NCI-H748 (cell line): ENCODE results near the gene ADAMTS16.

Experiments
- DNase-seq: peaks from one replicate; lab custom pipeline; 2025; ENCODE audit not compliant: unreplicated experiment; lab: John Stamatoyannopoulos, UW

The ADAMTS16 gene

DNA sequence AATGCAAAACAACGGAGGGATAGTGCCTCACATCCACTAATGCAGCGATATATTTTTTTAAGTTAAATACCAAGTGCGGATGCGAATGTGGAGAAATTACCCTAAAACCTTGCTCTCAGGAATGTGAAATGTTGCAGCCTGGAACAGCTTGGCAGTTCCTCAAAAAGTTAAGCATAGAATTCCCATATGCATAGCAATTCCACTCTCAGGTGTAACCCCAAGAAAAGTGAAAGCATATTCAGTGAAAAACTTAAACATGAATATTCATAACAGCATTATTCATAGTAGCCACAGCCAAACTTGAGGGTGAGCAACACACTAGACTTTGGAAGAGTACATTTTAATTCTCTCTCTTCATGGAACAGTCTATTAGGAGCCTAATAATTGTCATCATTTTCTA is 199.1 kb downstream of the ADAMTS16 start:
- no peak for DNase-seq

- no peak for DNase-seq
Measured at GRCh38 chr5:5340206-5340729, 200.1 kb downstream of the ADAMTS16 start.

DNA sequence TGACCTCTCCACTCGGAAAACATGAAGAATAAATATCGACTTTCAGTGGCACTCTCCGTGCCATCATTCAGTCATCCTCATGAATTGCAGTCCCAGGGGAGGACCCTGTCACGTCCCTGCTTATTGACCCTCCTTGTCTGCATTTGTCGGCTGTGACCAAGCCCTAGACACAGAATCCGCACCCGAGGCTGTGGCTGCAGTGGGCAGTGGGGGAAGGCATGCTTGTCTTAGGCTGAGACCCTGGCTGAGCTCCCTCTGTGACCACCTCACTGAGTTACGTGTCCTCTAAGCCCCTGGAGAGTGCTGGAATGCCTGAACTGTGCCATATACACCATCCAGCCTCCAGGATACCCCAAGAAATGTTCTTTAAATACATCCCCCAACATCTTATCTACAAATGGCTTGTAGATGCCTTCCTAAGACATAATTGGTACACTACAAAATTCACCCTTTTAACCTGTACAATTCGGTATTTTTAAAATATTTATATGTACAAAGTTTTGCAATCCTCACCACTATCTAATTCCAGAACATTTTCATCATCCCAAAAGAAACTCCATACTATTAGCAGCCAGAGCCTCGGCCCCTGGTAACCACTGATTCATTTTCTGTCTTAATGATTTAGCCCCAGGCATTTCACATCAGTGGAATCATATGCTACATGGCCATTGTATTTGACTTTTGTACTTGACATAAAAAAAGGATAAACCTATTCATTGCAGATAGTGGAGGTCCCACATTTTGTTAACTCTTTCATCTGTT is 201.6 kb downstream of the ADAMTS16 start:
- DNase-seq, result no peak

DNA sequence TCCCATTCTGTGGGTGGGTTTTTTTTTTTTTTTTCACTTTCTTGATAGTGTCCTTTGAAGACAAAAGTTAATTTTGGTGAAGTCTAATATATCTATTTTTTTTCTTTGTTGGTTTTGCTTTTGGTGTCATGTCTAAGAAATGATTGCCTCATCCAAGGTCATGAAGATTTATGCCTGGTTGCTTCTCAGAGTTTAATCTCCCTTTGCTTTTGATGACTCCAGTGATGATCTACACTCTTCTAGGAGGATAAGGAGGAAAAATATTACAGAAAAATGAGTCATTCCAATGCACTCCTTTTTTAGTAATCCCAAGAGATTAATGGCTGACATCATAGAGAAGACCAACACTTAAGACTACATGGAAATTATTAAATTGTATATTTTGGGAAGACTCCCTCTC is 202.7 kb downstream of the ADAMTS16 start:
- DNase-seq, result no peak

- no peak for DNase-seq
Measured at GRCh38 chr5:5343568-5343967, 203.4 kb downstream of the ADAMTS16 start.

DNA sequence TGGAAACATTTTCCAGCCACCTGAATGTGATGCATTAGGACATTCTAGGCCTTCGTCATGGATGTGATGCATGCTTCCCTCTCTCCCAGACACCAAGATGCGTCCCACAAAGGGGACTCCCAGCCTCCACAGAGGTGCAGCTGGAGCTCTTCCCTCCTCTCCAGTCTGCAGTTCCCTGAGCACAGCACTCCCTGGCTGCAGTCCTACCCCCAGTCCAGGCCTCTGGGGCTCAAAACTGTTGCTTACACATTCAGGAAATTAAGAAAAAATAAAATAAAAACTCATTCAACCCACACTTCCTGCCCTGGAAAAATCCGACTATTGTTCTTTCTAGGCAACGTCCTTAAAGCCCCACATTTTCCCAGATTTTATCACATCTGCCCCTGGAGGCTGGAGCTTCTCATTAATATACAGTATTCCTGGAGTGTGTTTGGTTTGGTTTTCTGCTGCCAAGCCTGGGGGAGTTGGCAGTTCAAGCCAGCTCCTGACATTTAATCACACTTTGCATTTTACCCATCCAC is 204.0 kb downstream of the ADAMTS16 start:
- DNase-seq, result no peak

GRCh38 chr5:5344606-5345005 is 204.5 kb downstream of the ADAMTS16 start:
- DNase-seq, result no peak

DNA sequence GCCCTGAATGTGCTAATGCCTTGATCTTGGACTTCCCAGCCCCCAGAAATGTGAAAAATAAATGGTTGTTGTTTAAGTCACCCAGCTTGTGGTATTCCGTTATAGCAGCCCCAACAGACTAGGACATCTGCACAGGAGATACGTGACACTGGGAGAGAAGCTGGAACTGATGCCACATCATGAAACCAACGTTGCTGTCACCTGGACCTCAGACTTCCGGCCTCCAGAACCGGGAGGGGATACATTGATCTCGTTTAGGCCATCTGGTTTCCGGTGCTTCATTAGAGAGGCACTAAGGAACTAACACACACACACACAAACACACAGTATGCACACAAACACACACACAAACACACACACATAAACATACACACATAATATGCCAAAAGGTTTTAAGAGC is 207.3 kb downstream of the ADAMTS16 start:
- DNase-seq, result no peak

DNA sequence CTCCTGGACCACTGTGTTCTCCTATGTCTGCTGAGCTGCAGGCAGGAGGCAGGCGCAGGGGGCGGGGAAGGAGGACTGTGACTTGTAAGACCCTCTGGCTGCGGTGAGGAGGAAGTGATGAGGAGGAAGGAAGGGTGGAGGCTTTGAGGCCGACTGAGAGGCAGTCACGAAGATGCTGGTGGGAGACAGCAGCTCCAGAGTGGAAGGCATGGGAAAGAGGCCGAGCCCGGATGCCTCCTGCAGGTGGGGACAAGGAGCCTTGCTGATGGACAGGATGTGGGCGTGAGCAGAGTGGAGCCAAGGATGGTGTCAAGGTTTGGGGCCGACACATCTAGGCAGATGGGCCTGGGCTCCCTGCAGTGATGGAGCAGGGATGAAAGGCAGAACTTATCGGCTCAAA is 208.0 kb downstream of the ADAMTS16 start:
- peak; percentile 82 for DNase-seq

DNA sequence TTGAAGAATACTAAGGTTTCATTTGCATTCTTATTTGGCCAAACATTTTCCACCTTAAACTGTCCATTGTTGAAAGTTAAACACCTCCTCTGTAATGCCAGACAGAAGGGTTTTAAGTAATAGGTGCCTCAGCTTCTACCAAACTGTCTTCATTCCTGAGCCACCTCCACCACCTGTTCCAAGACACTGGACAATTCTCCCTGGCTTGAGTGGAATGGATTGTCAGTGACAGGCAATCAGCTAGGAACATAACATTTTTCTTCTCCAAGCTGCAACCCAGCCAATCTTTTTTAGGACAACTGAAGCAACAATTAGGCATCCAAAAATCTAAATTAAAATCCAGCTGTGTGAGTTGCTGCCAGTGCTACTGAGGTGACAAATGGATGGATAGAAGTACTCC is 208.4 kb downstream of the ADAMTS16 start:
- DNase-seq, result no peak

DNA sequence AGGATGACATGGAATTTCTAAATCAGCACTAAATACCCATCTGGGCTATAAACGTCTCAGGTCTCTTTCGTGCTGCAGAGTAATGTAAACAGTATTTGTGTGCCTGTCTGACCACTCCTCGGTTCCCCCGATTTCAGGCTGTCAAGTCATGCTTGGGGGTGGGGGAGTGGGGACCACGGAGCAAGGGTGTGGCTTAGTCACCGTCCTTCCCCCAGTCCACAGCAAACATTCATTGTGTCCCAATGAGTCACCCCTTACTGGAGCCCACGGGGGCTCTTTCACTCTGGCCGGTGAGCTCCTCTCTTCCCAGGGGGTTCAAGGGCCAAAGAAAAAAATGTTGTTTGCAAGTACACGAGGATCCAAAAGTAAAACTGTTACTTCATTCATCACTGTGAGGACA is 210.0 kb downstream of the ADAMTS16 start:
- peak; percentile 46 for DNase-seq

DNA sequence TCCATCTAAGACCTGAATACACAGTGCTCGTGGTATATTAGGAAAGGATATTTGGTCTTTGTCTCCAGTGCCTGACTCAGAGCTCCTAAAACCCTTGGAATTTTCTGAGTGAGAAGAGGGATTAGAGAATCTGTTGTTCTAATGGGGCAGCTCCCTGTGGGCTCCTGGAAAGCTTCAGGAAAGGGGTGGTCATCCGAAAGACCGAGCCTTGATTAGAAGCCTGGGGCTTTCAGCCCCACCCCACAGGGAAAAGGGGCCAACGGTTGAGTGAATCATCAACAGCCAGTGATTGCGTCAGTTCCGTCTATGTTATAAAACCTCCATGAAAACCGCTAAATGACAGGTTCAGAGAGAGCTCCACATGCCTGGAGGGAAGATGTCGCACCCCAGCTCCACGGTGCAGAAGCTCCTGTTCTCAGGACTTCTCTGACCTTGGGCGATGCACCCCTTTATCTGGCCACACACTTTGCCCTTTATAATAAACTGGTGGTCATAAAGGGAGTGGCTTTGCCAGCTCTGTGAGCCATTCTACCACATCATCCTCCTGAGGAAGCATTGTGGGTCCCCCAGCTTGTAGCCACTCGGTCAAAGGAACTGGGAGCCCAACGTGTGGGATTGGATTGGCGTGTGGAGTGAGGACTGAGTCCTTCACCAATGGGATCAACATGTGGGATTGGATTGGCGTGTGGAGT is 211.3 kb downstream of the ADAMTS16 start:
- DNase-seq, result no peak

DNA sequence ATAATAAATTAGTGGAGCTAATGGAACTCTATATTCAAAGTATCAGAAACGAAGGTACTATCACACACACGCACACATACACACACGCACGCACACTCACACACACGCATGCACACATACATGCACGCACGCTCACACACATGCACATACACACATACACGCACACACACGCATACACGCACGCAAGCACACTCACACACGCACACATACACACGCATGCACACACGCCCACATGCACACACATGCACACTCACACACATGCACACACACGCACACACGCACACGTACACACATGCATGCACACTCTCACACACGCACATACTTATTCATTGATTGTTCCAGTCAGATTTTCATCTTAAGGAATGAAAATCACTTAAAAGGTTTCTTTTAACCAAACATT is 212.5 kb downstream of the ADAMTS16 start:
- no peak for DNase-seq

DNA sequence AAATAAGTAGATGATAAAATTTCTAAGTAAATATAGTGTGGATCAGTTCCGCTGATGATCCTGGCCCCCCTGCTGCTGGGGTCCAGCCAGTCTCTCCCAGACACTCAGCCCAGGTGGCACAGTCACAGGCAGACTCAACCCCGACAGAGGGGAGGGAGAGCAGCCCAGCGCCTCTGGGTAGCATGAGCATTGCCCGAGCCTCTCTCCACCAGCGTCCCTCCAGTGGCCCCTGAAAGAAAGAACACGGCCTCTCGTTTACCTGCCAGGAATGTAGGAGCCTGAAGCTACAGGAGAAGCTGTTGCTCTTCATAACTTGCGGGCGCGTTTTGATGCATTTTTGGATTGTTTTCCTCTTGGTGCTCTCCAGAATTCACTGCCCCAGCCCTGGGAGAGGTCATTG is 213.6 kb downstream of the ADAMTS16 start:
- DNase-seq, result peak; percentile 74

- no peak for DNase-seq
Measured at GRCh38 chr5:5356765-5357164, 216.6 kb downstream of the ADAMTS16 start.

GRCh38 chr5:5359618-5360017 is 219.5 kb downstream of the ADAMTS16 start:
- no peak for DNase-seq

DNA sequence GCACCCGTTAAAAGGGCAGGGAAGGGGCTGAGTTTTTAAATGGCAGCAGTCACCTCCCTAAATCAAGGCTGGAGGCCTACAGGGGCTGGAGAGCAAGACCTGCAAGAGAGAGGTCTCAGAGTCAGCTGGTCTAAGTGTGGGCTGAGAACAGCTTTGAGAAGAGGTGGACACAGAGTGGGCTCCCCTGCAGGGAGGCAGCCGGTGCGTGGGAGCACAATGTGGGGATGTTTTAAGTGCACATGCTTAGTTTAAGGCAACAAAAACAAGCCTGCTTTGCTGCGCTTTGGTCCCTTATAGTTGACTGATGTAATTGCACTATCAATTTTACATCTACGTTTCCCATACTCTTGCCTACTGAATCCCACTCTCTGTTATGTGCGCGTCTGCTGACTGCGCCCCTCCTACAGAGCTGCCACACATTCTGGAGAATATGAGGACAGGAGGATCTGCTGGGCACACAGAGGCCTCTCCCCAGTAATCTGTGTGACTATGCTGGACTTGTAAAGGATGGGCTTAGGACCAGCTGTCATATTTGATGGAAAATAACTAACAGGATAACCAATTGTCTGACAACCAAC is 220.3 kb downstream of the ADAMTS16 start:
- no peak for DNase-seq

GRCh38 chr5:5360941-5361520 is 220.9 kb downstream of the ADAMTS16 start:
- peak; percentile 43 for DNase-seq

DNA sequence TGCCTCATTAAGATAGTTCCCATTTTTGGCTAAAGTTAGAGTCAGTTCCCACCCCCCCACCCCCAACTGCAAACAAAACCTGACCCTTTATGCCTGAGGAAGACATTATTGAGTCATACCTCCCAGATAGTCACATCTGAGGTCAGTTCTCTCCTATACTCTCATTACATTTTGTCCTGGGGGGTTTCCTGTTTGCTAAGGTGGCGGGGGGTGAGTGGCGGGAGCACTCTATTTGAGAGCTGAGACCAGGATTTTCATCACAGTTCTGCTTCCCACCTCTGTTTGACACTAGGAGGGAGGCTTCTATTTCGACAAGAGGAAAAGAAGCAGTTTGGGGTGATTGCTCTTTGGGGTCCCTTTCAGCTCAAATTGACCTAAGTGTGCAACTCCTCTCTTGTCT is 222.9 kb downstream of the ADAMTS16 start:
- DNase-seq, result no peak

GRCh38 chr5:5364932-5365331 is 224.8 kb downstream of the ADAMTS16 start:
- DNase-seq, result no peak

DNA sequence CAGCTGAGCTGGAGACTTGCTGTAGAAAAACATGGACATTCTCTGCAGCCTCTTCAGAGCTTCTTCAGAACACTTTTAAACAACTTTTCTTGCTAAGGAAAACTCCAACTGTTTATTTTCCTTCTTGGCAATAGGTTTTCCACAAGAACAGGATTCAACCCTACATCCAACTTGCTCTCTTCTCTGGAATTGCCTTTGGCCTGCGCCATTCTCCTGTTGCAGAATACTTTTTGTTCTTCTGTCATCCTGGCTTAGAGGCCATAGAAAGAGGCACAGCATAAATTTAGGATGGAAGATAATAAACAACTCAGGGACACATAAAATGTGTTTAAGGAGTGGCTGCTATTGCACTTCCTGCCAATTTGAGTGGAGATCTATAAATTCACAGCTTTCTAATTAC is 227.6 kb downstream of the ADAMTS16 start:
- no peak for DNase-seq
